Raji (cell line): ENCODE measurements around the gene DAGLB.

ENCODE experiments used
- POLR2A ChIP-seq: IDR thresholded peaks from 2 replicates; pipeline ENCODE4 v1.6.1; 2011; ENCODE audit warnings: low read depth, low read length, control low read depth; ENCODE audit not compliant: insufficient read depth

DAGLB gene

DNA sequence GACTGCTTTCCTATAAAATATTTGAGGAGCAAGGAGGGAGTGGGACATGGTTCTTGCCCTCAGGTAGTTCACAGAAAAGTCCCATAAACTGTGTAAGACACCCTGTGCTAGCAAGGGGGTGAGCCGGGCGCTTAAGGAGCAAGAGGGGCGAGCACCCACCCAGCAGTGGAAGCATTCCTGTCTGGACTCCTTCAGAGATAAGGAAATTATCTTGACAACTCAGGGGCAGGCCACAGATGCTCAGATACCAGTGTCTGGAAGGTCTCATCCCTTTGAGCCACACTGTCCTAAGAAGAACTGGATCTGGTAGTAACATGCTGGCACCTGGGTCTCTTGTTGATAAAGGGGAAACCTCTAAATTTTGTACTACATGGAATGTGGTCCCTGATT is 54.1 kb downstream of the DAGLB start:
- no peak for TF ChIP-seq POLR2A

- no peak for TF ChIP-seq POLR2A
Measured at GRCh38 chr7:6392712-6393666, 54.8 kb downstream of the DAGLB start.

GRCh38 chr7:6389728-6390127 is 58.0 kb downstream of the DAGLB start:
- TF ChIP-seq POLR2A: no peak

- no peak for TF ChIP-seq POLR2A
Measured at GRCh38 chr7:6387734-6388294, 59.9 kb downstream of the DAGLB start.

- no peak for TF ChIP-seq POLR2A
Measured at GRCh38 chr7:6386779-6387178, 61.0 kb downstream of the DAGLB start.

DNA sequence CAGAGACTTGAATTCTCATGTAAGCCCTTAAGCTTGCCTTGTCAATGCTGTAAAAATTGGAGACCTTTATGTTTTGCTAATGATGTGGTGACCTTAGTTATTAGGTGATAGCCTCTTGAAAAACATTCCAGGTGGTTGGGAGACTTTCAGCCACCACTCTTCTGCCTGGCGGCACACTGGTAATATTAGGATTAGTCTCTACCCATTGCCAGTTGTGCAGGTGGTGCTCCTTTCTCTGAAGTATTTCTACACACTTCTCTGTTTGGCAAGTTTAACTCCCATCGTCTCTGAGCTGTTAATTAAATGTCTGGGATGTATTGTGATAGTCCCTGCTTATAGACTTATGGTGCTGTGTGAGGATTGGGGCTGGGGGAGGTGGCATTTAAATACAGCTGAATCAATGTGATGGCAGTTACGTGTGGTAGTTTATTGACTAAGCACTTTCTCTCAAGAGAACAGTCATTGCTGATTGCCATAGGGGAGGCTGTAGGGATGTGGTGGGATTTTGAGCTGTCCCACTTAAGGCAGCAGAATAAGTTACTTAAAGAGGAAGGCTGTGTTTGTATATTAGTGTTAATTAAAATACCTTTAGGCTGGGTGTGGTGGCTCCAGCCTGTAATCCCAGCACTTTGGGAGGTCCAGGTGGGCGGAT is 61.7 kb downstream of the DAGLB start:
- TF ChIP-seq POLR2A: no peak

- no peak for TF ChIP-seq POLR2A
Measured at GRCh38 chr7:6385110-6385781, 62.5 kb downstream of the DAGLB start.

DNA sequence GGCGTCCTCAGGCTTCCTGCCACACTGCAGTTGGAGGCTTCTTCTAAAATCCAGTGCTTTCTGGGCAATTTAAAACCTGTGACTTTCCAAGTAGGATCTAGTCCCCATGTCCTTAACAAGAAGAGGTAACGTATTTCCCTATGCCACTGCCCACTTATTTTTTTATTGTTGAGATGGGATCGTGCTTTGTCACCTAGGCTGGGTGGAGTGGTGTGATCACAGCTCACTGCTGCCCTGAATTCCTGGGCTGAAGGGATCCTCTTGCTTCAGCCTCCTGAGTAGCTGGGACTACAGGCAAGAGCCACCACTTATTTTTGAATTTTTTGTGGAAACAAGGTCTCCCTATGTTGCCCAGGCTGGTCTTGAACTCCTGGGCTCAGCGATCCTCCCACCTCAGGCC is 63.4 kb downstream of the DAGLB start:
- no peak for TF ChIP-seq POLR2A

- no peak for TF ChIP-seq POLR2A
Measured at GRCh38 chr7:6382817-6383216, 64.9 kb downstream of the DAGLB start.

- TF ChIP-seq POLR2A: no peak
Measured at GRCh38 chr7:6380310-6381095, 67.3 kb downstream of the DAGLB start.

DNA sequence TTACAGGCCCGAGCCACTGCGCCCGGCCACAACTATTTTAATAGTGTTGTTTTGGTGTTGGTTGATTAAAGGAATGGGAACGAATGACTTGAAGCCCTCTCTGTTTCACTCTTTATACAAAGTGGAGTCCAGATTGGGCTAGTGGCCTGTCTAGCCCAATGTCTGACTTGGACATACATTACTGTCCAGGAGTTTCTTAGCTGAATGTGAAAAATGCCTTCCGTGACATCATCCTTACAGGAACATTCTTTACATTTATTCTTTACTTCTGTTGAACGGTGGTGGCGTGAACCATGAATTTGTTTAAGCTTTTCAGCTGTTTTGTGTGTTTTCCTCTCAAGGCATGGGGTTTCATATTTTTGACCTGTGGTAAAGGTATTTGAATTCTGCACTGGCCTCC is 67.9 kb downstream of the DAGLB start:
- TF ChIP-seq POLR2A: no peak

GRCh38 chr7:6376820-6377219 is 70.9 kb downstream of the DAGLB start:
- TF ChIP-seq POLR2A: no peak

DNA sequence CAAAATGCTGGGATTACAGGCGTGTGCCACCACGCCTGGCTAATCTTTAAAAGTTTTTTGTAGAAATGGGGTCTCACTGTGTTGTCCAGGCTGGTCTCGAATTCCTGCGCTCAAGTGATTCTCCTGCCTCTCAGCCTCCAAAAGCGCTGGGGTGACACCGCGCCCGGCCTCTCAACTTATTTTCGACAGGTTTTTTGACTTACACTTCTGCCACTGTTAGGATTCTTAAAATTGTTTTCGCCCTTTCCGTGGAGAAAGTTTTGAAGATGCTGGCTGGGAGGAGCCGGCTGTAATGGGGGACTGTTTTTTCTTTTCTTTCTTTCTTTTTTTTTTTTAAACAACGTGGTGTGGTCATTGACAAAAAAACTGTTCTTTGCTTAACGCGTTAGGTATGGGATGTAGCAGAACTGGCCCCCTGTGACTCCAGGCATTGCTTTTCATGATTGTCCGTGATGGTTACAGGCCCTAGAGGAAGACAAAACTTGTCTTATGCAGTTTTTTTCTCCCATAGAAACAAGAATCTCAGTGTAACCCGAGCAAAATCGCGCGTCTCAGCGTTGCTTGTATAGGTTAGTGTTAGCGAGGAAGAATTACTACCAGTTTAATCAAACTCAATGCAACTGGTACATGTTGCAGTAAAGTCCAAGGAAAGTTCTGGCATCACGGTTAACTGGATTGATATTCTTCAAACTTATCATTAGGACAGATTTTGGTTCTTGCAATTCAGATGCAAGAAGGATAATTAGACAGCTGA is 72.2 kb downstream of the DAGLB start:
- no peak for TF ChIP-seq POLR2A

- no peak for TF ChIP-seq POLR2A
Measured at GRCh38 chr7:6367701-6368211, 80.0 kb downstream of the DAGLB start.

DNA sequence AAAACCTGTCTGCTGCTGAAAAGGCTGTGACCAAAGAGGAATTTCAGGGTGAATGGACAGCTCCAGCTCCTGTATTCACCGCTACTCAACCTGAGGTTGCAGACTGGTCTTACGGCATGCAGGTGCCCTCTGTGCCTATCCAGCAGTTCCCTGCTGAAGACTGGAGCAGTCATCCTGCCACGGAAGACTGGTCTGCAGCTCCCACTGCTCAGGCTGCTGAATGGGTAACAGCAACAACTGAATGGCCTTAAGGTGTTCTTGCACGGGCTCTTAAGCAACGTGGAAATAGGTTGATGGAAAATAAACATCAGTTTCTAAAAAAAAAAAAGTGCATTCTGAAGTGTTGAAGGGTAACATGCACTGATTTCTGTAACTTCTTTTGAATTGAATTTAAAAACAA is 82.3 kb downstream of the DAGLB start:
- no peak for TF ChIP-seq POLR2A
